Embryonic facial prominence (tissue), 1 donor: ENCODE results near the gene RXFP4.
A peak's percentile ranks its signal among the peaks of the same experiment; 100 is the strongest.
"Not testable (repeated sequence)": the region's sequence is repeated elsewhere in the genome, so short reads cannot be mapped to it uniquely, and the experiment has no call there.

Experiments
- DNase-seq: peaks from one replicate; pipeline ENCODE4 v3.0.0-alpha.2; 2016; ENCODE audit errors: extremely low spot score

RXFP4 gene

GRCh38 chr1:155940993-155941844 lies at the start of gene RXFP4:
RXFP4 (plus strand) TSS chr1:155941638; CDS start chr1:155941710, 72 bp downstream.
- DNase-seq = no peak

GRCh38 chr1:155892796-155893195 lies 48.6 kb upstream of the RXFP4 start:
- no peak for DNase-seq

- DNase-seq = no peak
Observed at GRCh38 chr1:155893389-155894142, 47.9 kb upstream of the RXFP4 start.

- not testable (repeated sequence) for DNase-seq
Observed at GRCh38 chr1:155895617-155896016, 45.8 kb upstream of the RXFP4 start.

GRCh38 chr1:155896476-155896875 lies 45.0 kb upstream of the RXFP4 start:
- not testable (repeated sequence) for DNase-seq

- DNase-seq = no peak
Observed at GRCh38 chr1:155897746-155898145, 43.7 kb upstream of the RXFP4 start.

- DNase-seq = no peak
Observed at GRCh38 chr1:155898888-155899287, 42.5 kb upstream of the RXFP4 start.

GRCh38 chr1:155899683-155900082 lies 41.8 kb upstream of the RXFP4 start:
- DNase-seq = no peak

GRCh38 chr1:155900161-155900560 lies 41.3 kb upstream of the RXFP4 start:
- DNase-seq = no peak

GRCh38 chr1:155904261-155904660 lies 37.2 kb upstream of the RXFP4 start:
- DNase-seq = no peak

GRCh38 chr1:155909894-155910293 lies 31.5 kb upstream of the RXFP4 start:
- DNase-seq = no peak

GRCh38 chr1:155910621-155911121 lies 30.8 kb upstream of the RXFP4 start:
- DNase-seq = no peak

- peak; percentile 61 for DNase-seq
Observed at GRCh38 chr1:155911156-155912055, 30.0 kb upstream of the RXFP4 start, which contains the start of gene RIT1. RIT1 (minus strand) TSS chr1:155911349; CDS start chr1:155910761, 588 bp downstream.

GRCh38 chr1:155912056-155912536 lies 29.3 kb upstream of the RXFP4 start:
- DNase-seq = no peak

- DNase-seq = no peak
Observed at GRCh38 chr1:155913969-155914757, 27.3 kb upstream of the RXFP4 start.

- DNase-seq = no peak
Observed at GRCh38 chr1:155918660-155919059, 22.8 kb upstream of the RXFP4 start.

GRCh38 chr1:155919801-155920200 lies 21.6 kb upstream of the RXFP4 start:
- DNase-seq = no peak

- DNase-seq = no peak
Observed at GRCh38 chr1:155920717-155921116, 20.7 kb upstream of the RXFP4 start.

GRCh38 chr1:155925506-155925905 lies 15.9 kb upstream of the RXFP4 start:
- DNase-seq = no peak

GRCh38 chr1:155929057-155929456 lies 12.4 kb upstream of the RXFP4 start:
- no peak for DNase-seq

GRCh38 chr1:155930725-155931124 lies 10.7 kb upstream of the RXFP4 start:
- not testable (repeated sequence) for DNase-seq
